SIG-M5 (cell line): ENCODE results near the gene TMEM59.
"Not testable (repeated sequence)": the region's sequence is repeated elsewhere in the genome, so short reads cannot be mapped to it uniquely, and the experiment has no call there.

ENCODE experiments used
- DNase-seq: peaks from one replicate; lab custom pipeline; 2025; lab: John Stamatoyannopoulos, UW

TMEM59 gene

DNA sequence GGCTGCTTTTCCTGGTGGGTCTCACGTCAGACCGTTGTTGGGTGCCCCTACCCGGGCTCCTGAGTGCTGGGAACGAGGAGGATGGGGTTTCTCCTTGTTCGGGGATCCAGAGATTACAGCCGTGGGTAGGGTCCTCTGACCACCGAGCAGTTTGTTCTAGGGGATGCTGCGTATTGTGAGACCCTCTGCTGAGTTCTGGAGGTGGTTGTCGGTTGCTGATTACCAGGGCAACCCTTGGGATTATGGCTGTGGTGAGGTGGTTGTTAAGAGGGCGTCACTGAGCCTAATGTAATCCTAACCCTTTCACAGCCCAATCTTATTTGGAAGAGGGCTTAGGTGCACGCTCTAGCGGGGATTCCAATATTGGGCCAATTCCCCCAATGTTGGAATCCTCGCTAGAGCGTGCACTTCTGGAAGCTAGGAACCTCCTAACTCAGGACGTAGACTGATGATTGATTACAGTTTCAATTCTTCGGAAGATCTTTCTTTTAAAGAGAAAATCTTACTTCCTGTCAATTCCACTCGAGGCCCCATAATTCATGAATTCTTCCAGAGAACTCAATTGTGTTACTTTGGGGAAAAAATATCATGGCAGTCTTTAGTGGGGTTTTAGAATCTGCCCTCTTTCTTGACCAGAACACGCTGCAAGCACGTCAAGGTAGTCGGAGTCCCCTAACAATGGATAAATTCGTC lies 887 bp upstream of the TMEM59 start:
- DNase-seq, result no peak

DNA sequence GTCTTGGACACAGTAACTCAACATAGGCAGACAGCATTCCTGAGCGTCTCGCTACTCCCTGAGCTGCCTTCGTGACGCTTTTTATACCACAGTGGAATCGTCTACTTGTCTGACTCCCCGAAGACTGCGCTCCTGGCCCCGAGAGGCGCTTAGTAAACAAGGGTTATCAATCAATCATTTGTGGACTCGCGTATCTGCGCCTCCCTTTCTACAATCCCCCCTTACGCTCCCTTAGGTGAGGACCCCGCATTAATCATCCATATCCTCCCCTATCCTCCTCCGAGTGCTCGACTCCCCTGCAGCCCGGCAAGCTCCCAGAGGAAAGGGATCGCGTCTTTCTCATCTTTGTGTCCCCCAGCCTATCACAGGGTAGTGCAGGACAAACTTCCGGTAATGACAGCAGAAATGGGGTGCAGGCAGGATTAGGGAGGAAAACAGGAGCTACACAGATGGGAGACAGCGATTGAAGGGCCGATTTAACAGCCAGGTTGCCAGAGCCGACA lies 522 bp downstream of the TMEM59 start:
- no peak for DNase-seq

DNA sequence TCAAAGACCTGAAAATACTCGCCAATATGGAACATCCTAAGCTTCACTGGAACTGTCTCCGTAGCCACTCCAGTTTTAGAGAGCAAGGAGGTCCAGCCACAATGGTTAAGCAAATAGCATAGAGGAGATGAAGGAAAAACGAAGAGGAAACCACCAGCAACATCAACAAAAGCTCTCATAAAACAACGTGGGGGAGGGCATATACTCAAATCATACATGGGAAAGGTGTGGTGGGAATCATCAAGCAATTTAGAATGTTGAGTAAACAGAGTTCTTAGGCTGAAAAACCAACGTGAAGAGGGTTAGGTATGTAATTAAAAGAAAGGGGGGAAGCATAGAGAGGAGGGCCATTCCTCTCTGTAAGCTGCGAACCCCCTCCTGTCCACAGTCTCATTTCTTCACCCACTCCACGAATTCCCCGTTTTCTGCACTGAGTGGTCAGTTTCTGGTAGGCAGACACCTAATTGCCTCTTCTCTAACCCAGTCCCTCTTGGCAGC lies 1.0 kb downstream of the TMEM59 start:
- no peak for DNase-seq

DNA sequence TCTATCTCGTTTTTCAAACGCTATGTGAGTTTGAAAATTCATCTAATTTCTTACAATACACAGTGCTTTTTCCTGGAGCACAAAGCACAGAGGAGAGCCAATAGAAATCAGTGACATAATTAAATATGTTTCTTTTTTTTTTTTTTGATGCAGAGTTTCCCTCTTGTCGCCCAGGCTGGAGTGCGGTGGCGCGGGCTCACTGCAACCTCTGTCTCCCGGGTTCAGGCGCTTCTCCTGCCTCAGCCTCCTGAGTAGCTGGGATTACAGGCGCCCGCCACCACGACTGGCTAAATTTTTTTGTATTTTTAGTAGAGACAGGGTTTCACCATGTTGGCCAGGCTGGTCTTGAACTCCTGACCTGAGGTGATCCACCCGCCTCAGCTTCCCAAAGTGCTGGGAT lies 2.6 kb downstream of the TMEM59 start:
- DNase-seq, result not testable (repeated sequence)

DNA sequence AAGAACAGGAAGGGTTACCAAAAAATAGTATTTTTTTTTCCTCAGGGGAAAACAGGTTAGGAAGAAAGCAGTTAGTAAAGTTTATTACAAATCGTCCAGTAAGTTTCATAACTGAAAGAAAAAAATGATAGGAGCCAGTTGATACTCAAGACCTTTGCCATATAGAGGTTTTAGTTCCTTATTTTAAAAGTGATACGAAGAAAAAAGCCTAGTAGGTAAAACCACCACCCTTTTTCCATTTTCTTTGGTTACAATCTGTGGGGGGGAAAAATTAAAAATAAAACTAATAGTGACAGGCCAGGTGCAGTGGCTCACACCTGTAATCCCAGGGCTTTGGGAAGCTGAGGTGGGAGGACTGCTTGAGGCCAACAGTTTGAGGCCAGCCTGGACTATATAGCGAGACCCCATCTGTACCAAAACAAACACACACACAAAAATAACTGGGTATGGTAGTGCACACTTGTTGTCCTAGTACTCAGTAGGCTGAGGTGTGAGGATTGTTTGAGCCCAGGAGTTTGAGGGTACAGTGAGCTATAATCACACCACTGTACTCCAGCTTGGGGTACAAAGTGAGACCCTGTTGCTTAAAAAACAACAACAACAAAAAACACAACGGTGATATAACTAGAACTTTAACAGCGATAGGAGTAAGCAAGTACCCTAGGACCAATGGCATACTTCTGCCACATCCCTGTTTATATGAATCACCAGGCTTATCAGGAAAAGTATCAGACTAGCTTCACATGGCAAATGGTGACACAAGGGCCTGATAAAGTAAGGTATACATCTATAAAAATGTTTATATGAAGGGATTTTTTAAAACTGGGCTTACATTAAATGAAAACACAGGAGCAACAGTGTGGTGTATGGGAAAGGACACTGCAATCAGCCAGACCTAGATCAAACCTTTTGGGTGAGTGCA lies 5.4 kb downstream of the TMEM59 start:
- no peak for DNase-seq

DNA sequence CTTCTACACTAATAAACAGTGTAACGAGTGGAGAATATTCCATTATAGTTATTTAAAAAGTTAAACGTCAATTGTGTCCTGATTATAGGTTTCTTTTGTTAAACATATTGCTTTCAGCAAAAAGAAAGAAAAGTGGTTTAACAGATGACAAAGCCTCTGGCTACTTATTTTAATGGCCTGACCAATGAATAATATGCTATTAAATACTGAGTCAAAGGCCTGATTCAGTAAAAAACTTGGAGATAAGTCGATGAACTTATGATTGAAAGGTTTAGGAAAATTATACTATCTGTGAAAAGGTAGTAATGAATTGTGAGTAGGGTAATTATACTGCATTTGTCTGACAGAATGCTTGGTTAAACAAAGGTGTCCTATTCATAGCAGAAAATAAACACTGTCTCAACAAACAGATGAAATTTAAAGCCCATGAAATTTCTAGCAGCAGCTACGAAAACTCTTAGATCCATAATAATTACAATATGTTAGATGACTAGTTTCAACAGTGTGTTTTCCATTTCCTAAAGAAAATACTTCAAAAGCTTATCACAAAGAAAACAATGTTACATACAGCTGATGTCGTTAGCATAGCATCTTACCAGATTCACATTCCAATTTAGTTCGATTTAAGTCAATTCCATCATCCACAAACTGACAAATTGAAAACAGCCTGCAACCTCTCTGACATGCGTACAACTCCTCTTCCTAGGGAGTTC lies 6.2 kb downstream of the TMEM59 start:
- no peak for DNase-seq

DNA sequence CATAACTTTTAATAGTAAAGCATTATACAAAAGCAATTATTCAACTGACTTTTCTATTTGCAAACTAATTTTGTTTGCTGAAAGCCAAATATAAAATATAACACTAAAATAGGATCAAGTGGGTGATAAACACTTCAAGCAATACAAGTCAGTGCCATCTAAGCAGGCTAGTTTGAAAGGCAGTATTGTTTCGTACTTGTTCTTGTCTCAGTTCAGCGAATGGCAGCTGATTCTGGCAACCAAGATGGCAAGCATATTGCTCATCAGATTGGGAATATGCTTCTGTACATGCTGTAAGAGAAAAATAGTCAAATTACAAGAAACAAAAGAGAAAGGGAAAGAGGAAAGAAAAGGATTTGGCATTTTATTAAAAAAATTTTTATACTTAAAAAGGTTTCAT lies 7.5 kb downstream of the TMEM59 start:
- DNase-seq, result no peak

DNA sequence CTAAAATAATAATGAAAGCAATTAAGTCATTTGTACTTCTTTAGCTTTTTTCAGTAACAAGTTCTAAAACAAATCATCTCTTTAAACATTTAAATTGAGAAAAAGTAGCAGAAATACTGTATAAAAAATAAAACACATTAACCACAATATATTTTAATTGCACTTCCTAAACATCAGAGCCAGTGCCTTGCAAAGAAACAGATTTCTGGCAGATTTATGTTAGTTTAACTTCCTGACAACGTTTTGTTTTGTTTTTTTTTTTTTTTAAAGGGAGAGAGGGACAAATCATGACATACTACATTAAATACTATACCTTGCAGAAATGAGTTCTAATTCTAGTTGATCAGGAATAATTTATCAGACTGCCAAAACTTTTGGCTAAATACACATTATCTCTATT lies 11.2 kb downstream of the TMEM59 start:
- no peak for DNase-seq

DNA sequence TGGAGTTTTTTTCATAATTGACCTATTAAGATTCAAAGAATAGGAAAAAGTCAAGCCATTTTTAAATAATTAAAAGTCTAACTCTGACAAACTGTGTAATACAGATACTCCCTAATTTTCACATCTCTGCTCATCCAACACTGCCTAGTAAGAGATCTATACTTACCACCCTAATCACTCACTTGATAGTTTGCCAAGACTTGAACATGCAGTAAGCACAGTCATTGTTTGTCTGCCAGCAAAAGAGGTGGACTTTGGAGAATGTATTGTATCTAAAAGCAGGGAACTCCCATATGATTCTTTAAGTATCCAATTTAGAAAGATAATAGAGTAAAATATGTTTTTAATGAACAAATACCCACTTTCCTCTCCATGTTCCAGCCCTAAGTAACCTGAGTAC lies 15.5 kb downstream of the TMEM59 start:
- DNase-seq, result no peak

DNA sequence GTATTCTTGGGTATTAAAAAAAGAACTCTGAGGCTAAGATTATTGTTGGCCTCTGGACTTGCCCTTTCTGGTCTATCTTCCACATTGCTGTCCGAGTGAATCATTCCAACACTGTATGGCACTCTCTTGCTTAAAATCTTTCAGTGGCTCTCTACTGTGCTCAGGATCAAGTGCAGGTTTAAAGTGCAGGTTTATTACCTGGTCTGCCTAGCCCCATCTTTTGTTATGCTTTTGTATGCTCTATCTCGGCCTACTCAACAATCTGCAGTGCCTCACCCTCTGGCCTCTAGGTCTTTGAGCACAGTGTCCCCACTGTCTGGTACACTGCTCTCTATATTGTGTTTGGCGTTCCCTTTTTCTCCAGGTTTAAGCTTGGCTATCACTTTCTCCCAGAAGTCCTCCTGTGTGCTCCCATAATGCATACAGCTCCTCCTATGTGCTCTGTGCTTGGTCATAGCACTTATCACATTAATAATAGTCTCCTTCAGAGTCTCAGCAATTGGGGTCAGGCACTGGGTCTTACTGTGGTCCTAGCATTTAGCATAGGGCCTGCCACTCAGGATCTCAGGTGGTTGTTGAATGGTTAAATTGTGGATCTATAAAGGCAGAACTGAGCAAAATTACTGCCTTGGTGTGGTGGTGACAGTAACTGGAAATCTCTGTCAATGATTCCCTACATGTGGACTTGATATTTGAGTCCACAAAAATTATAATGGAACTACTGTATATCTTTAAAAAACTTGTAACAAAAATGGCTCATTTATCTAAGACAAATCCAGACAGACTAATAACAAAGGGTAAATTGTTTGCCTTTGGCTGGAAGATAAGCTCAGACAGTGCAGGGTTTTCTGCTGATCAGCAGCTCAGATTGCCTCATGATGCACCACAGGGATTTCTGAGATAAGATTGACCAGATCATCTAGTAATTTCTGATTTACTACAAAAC lies 24.4 kb downstream of the TMEM59 start:
- DNase-seq, result no peak

DNA sequence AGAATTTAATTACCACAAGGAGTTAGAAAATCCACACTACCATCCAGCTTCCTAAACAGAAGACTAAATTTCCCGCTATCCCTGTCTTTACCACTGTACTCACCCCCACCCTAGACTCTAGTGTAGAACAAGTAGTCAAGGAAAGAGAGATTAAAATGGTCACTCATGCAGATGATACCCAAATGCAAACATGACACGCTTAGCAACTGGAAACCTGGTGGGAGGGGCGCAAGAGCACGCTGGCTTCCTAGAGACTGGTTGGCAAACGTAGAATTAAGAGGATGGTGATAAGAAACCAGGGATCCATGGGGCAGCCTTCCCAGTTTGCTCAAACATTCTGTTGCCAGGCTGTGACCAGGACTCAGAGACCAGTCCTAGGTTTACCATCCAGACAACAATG lies 25.2 kb downstream of the TMEM59 start:
- DNase-seq, result no peak

DNA sequence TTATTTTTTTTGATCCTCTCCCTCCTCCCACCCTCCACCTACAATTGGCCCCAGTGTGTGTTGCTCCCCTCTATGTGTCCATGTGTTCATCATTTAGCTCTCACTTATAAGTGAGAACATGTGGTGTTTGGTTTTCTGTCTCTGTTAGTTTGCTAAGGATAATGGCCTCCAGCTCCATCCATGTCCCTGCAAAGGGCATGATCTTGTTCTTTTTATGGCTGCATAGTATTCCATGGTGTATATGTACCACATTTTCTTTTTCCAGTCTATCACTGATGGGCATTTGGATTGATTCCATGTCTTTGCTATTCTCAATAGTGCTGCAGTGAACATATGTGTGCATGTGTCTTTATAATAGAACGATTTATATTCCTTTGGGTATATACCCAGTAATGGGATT lies 28.2 kb downstream of the TMEM59 start:
- not testable (repeated sequence) for DNase-seq

DNA sequence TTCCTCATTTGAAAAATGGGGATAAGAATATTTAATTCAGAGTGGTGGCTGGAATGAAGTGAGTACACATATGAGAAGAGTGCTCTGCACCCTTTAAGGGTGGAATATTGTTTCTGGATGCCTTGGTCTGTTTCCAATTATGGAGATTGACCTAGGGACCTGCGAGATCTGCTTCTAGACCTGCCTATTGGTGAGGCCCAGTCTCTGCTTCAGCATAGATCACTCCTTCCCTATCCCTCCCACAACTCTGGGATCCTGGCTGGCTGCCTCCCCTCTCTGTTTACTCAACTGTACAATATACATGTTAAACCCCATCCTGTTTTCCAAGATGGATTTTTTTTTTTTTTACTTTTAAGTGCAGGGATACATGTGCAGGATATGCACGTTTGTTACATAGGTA lies 28.6 kb downstream of the TMEM59 start:
- no peak for DNase-seq

DNA sequence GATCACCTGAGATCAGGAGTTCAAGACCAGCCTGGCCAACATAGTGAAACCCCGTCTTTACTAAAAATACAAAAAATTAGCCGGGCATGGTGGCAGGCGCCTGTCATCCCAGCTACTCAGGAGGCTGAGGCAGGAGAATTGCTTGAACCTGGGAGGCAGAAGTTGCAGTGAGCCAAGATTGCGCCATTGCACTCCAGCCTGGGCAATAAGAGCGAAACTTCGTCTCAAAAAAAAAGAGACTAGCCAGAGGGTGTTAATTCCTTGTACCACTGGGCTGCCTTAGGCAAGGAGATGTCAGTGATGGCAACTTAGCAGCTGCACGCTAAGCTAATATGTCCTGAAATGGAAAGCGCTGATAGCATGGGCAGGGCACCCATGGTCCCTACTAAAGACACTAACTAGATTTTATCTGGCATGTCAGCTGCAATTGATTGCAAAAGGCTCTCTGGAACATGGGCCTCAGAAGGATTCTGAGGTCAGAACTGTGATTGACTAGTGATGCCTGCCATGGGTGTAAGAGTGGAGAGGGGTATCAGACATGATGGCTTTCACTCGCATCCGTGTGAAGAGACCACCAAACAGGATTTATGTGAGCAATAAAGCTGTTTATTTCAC lies 33.3 kb downstream of the TMEM59 start:
- DNase-seq, result not testable (repeated sequence)

DNA sequence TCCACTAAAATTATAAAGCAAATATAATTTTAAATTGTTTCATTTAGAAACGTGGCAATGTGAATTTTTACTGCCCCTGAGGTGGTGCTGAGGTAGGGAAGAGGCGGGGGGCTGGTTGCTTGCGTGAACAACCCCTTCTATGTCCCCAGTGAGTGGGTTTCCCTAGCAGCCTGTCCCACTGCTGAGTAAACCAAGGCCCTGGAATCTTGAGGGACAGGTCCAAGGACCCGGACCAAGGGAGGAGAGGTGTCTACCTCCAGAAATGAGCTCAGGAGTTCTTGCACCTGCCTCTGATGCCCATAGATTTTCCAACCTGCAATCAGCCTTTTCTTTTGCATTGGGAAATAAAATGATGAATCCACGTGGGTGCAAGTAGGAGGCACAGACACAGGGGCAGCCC lies 34.4 kb downstream of the TMEM59 start:
- no peak for DNase-seq

DNA sequence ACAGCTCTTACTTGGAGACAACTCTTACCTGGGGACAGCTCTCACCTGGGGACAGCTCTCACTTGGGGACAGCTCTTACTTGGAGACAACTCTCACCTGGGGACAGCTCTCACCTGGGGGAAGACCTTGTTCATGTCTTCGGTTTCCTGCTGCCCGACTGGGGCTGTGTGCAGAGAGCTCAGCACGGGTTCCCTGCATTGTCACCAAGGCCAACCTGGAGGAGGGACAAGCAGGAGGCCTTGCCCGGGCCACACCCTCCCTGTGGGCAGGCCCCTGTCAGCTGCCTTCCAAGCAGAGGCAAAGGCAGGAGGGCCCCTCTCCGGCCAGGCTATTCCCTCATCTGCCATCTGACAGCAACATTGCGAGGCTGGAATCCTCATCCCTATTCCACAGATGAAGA lies 35.0 kb downstream of the TMEM59 start, which contains the start of gene LDLRAD1:
TSS of gene LDLRAD1 (minus strand) at position 208 of the 400 bp plus-strand sequence. CDS start at position 134, 74 bp downstream.
- DNase-seq, result no peak

DNA sequence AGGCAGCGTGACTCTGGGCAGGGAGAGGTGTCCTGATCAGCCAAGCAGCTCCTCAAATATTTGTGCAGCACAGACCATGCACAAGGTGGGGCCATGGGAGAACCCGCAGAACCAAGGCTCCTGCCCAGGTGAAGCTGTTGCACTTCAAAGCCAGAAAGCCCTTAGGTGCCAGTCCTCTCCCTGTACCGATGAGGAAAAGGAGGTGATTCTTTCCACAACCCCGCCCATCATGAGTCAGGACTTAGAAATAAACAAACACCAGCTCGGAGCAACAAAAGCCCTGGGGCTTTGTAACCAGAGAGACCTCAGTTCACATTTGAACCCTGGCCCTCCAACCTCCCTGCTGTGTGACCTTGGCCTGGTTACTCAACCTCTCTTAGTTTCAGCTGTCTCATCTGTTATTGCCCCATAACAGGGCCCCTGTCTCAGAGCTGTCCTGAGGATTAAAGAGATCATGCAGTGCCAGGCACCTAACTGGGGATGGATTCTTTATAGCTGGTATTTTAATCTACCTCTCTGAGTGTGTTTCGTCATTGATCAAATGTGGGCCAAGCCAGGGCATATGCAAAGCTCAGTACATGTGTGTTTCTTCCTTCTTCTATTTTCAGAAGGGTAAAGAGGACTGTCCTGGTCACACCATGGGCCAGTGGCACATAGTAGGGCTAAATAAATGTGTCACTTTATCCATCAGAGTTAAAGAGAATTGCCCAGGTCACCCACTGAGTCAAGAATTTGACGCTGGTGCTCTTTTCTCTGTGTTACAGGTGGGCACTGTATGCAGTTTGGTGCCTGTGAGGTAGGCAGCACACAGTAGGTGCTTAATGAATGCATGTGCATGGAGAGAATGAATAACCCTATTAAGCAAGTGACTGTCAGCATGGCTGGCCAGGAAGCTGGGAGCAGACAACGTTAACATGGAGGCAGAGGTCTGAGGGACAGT lies 36.4 kb downstream of the TMEM59 start:
- no peak for DNase-seq

DNA sequence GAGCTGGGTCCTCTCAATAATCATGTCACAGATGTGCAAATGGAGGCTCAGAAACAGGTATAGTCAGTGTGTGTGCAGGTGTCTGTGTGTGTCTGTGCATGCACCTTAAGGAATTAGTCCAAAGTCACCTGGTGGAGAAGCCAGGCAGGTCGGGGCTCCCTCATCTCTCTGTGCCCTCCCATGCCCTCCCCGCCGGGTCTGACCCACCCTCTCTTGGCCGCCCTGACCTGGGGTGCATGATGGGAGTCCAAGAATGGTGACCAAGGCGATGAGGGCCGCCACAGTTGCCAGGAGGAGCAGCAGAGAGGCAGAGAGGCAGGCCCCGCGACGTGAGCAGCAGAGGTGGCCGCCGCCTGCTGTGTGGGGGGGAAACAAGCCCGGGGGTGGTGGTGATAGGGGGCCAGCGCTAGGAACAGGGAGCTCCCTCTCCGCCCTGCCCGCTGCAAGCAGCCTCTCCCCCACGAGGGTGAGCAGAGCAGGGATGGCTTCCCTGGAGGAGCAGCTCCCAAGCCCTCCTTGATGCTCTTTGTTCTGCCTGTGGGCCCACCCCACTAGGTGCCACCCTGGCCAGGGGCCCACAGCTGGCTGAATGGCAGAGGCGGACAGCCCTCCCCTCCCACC lies 38.9 kb downstream of the TMEM59 start:
- no peak for DNase-seq

DNA sequence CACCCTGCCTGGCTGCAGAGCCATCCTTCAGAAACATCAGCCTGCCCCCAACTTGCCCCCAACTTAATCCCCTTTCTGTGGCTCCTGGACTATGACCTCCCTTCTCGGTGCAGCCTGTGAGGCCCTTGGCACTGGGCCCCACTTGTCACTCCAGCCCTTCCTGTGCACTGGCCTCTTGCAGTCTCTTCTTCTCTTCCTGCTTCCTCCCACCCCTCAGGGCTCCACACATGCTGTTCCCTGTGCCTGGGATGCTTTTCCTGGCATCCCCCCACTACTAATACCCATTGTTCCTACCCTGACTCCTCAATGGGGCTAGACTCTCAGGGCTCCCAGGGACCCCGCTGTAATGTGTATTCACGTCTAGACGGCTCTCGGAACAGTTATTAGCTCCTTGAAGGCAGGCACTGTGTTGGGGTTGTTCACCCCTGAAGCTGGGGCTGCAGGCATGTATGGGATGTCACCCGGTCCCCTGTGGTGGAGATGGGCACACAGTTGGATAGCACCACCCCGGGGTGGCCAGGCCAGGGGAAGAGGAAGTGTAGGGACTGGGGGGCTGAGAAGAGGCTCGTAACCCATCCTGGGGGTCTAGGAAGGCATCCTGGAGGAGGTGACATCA lies 39.5 kb downstream of the TMEM59 start:
- no peak for DNase-seq
